Measurements from ENCODE around the gene TAS2R46.
"Not testable (repeated sequence)": the region's sequence is repeated elsewhere in the genome, so short reads cannot be mapped to it uniquely, and the experiment has no call there.

The TAS2R46 gene

DNA sequence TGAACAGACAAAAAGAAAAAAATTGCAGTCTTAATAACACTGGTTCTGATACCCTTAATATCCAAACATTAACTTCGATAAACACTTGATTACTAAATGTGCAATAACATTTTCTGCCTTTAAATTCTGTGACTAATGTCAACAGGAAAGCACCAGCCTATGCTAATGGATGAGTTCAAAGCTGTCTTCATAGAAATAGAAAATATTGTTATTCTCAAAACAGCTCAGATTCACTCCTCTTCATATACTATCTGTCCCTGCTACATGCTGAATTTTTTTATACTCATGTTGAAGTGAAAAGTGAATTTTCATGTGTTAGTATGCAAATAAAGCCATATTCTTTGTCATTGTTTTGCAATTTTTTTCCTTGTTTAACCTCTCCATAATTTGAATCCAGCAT, 16.2 kb upstream of the TAS2R46 start:
- Histone ChIP-seq H3K4me1 (ENCODE audit: control insufficient read depth in 5 of 5, insufficient read depth in 5 of 5, low read length in 5 of 5) (no peaks in the 10 kb centered on the region), H3K36me3 (ENCODE audit: control insufficient read depth in 5 of 5, insufficient read depth in 5 of 5, low read length in 5 of 5) (no peaks in the 10 kb centered on the region), H3K4me3 (ENCODE audit: low read depth in 1 of 5, low read length in 5 of 5) (no peak overlapping the region), H3K9me3 (ENCODE audit: control insufficient read depth in 5 of 5, low read length in 5 of 5) (peaks cover 0 to 6% (median 0%) of the 10 kb centered on the region in 5 donors), H3K27ac (ENCODE audit: low read depth, low read length) (no peak overlapping the region), H3K9ac (ENCODE audit: low read length in 5 of 5) (no peak overlapping the region), H3K27me3 (ENCODE audit: control insufficient read depth in 5 of 5, insufficient read depth in 4 of 5, low read length in 5 of 5) (no peaks in the 10 kb centered on the region)

- H3K27ac ChIP-seq (ENCODE audit: low read depth, low read length): no peak overlapping the region
- no peaks in the 10 kb centered on the region for H3K4me1 ChIP-seq (ENCODE audit: control insufficient read depth in 5 of 5, insufficient read depth in 5 of 5, low read length in 5 of 5)
- no peaks in the 10 kb centered on the region for H3K9me3 ChIP-seq (ENCODE audit: control insufficient read depth in 5 of 5, low read length in 5 of 5)
- H3K9ac ChIP-seq (ENCODE audit: low read length in 5 of 5): no peak overlapping the region
- H3K27me3 ChIP-seq (ENCODE audit: control insufficient read depth in 5 of 5, insufficient read depth in 4 of 5, low read length in 5 of 5): no peaks in the 10 kb centered on the region
- H3K4me3 ChIP-seq (ENCODE audit: low read depth in 1 of 5, low read length in 5 of 5): no peak overlapping the region
- no peaks in the 10 kb centered on the region for H3K36me3 ChIP-seq (ENCODE audit: control insufficient read depth in 5 of 5, insufficient read depth in 5 of 5, low read length in 5 of 5)
Measured at GRCh38 chr12:11075642-11076041, 13.5 kb upstream of the TAS2R46 start.

GRCh38 chr12:11071414-11071813, 9.3 kb upstream of the TAS2R46 start:
- no peaks in the 10 kb centered on the region for H3K9me3 ChIP-seq (ENCODE audit: control insufficient read depth in 5 of 5, low read length in 5 of 5)
- H3K36me3 ChIP-seq (ENCODE audit: control insufficient read depth in 5 of 5, insufficient read depth in 5 of 5, low read length in 5 of 5): no peaks in the 10 kb centered on the region

GRCh38 chr12:11070999-11071398, 8.9 kb upstream of the TAS2R46 start:
- no peak overlapping the region for H3K27ac ChIP-seq (ENCODE audit: low read depth, low read length)
- H3K9me3 ChIP-seq (ENCODE audit: control insufficient read depth in 5 of 5, low read length in 5 of 5): no peaks in the 10 kb centered on the region
- no peaks in the 10 kb centered on the region for H3K4me1 ChIP-seq (ENCODE audit: control insufficient read depth in 5 of 5, insufficient read depth in 5 of 5, low read length in 5 of 5)
- no peak overlapping the region for H3K9ac ChIP-seq (ENCODE audit: low read length in 5 of 5)
- no peaks in the 10 kb centered on the region for H3K36me3 ChIP-seq (ENCODE audit: control insufficient read depth in 5 of 5, insufficient read depth in 5 of 5, low read length in 5 of 5)
- H3K4me3 ChIP-seq (ENCODE audit: low read depth in 1 of 5, low read length in 5 of 5): no peak overlapping the region
- H3K27me3 ChIP-seq (ENCODE audit: control insufficient read depth in 5 of 5, insufficient read depth in 4 of 5, low read length in 5 of 5): no peaks in the 10 kb centered on the region

More at GRCh38 chr12:11071414-11071813, 9.3 kb upstream of the TAS2R46 start:
- no peak overlapping the region for H3K27ac ChIP-seq (ENCODE audit: low read depth, low read length)
- no peak overlapping the region for H3K9ac ChIP-seq (ENCODE audit: low read length in 5 of 5)
- H3K4me1 ChIP-seq (ENCODE audit: control insufficient read depth in 5 of 5, insufficient read depth in 5 of 5, low read length in 5 of 5): no peaks in the 10 kb centered on the region
- no peaks in the 10 kb centered on the region for H3K27me3 ChIP-seq (ENCODE audit: control insufficient read depth in 5 of 5, insufficient read depth in 4 of 5, low read length in 5 of 5)
- H3K4me3 ChIP-seq (ENCODE audit: low read depth in 1 of 5, low read length in 5 of 5): no peak overlapping the region

- H3K27me3 ChIP-seq (ENCODE audit: control insufficient read depth in 5 of 5, insufficient read depth in 4 of 5, low read length in 5 of 5): no peaks in the 10 kb centered on the region
- no peaks in the 10 kb centered on the region for H3K4me1 ChIP-seq (ENCODE audit: control insufficient read depth in 5 of 5, insufficient read depth in 5 of 5, low read length in 5 of 5)
- no peak overlapping the region for H3K9ac ChIP-seq (ENCODE audit: low read length in 5 of 5)
- no peaks in the 10 kb centered on the region for H3K9me3 ChIP-seq (ENCODE audit: control insufficient read depth in 5 of 5, low read length in 5 of 5)
- no peak overlapping the region for H3K27ac ChIP-seq (ENCODE audit: low read depth, low read length)
- no peak overlapping the region for H3K4me3 ChIP-seq (ENCODE audit: low read depth in 1 of 5, low read length in 5 of 5)
- no peaks in the 10 kb centered on the region for H3K36me3 ChIP-seq (ENCODE audit: control insufficient read depth in 5 of 5, insufficient read depth in 5 of 5, low read length in 5 of 5)
Measured at GRCh38 chr12:11069854-11070365, 7.8 kb upstream of the TAS2R46 start.

GRCh38 chr12:11067514-11067913, 5.4 kb upstream of the TAS2R46 start:
- Histone ChIP-seq H3K9ac (ENCODE audit: low read length in 5 of 5) (no peak overlapping the region), H3K36me3 (ENCODE audit: control insufficient read depth in 5 of 5, insufficient read depth in 5 of 5, low read length in 5 of 5) (no peaks in the 10 kb centered on the region), H3K27ac (ENCODE audit: low read depth, low read length) (no peak overlapping the region), H3K27me3 (ENCODE audit: control insufficient read depth in 5 of 5, insufficient read depth in 4 of 5, low read length in 5 of 5) (no peaks in the 10 kb centered on the region), H3K9me3 (ENCODE audit: control insufficient read depth in 5 of 5, low read length in 5 of 5) (no peaks in the 10 kb centered on the region), H3K4me1 (ENCODE audit: control insufficient read depth in 5 of 5, insufficient read depth in 5 of 5, low read length in 5 of 5) (no peaks in the 10 kb centered on the region), H3K4me3 (ENCODE audit: low read depth in 1 of 5, low read length in 5 of 5) (no peak overlapping the region)

- H3K4me1 ChIP-seq (ENCODE audit: control insufficient read depth in 5 of 5, insufficient read depth in 5 of 5, low read length in 5 of 5): no peaks in the 10 kb centered on the region
- no peaks in the 10 kb centered on the region for H3K27me3 ChIP-seq (ENCODE audit: control insufficient read depth in 5 of 5, insufficient read depth in 4 of 5, low read length in 5 of 5)
- H3K9ac ChIP-seq (ENCODE audit: low read length in 5 of 5): no peak overlapping the region
- no peak overlapping the region for H3K27ac ChIP-seq (ENCODE audit: low read depth, low read length)
- no peaks in the 10 kb centered on the region for H3K9me3 ChIP-seq (ENCODE audit: control insufficient read depth in 5 of 5, low read length in 5 of 5)
- H3K36me3 ChIP-seq (ENCODE audit: control insufficient read depth in 5 of 5, insufficient read depth in 5 of 5, low read length in 5 of 5): no peaks in the 10 kb centered on the region
- no peak overlapping the region for H3K4me3 ChIP-seq (ENCODE audit: low read depth in 1 of 5, low read length in 5 of 5)
Measured at GRCh38 chr12:11059784-11060183, 2.3 kb downstream of the TAS2R46 start.

DNA sequence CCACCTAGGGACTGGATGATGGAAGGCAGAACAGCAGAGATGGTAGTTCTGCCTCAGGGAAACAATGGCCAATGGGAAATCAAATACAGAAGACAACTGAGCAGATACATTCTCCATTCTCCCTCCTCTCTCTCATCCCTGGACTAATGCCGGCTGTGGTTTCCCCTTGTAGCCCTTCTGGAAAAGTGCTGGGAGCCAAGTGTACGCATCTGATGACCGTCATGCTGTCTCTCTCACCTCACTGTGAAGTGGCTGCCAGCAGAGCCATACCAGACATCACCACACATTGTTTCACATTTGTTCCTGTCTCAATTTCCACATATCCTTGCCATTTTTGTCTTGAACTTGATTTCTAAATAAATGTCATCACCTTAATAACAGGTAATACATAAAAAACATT, 3.1 kb downstream of the TAS2R46 start:
- Histone ChIP-seq H3K27ac (ENCODE audit: low read depth, low read length) (no peak overlapping the region), H3K27me3 (ENCODE audit: control insufficient read depth in 5 of 5, insufficient read depth in 4 of 5, low read length in 5 of 5) (no peaks in the 10 kb centered on the region), H3K4me1 (ENCODE audit: control insufficient read depth in 5 of 5, insufficient read depth in 5 of 5, low read length in 5 of 5) (no peaks in the 10 kb centered on the region), H3K4me3 (ENCODE audit: low read depth in 1 of 5, low read length in 5 of 5) (no peak overlapping the region), H3K9me3 (ENCODE audit: control insufficient read depth in 5 of 5, low read length in 5 of 5) (no peaks in the 10 kb centered on the region), H3K9ac (ENCODE audit: low read length in 5 of 5) (no peak overlapping the region), H3K36me3 (ENCODE audit: control insufficient read depth in 5 of 5, insufficient read depth in 5 of 5, low read length in 5 of 5) (no peaks in the 10 kb centered on the region)

DNA sequence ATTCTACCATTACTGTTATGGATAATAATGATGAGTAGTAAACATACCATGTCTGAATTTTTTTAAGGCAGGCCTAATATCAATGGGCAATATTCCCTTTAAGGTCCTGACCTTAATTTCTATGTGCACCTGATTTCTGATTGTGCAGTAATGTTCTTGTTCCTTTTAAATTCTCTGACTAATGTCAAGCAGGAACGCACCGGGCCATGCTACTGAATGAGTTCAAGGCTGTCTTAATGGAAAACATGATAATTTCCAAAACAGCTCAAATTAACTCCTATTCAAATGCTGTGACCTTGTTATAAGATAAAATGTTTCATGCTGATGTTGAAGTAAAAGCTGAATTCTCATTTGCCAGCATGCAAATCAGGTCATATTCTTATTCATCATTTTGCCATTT, 6.8 kb downstream of the TAS2R46 start:
- Histone ChIP-seq H3K9me3 (ENCODE audit: control insufficient read depth in 5 of 5, low read length in 5 of 5) (peaks cover 0 to 4% (median 0%) of the 10 kb centered on the region in 5 donors), H3K36me3 (ENCODE audit: control insufficient read depth in 5 of 5, insufficient read depth in 5 of 5, low read length in 5 of 5) (no peaks in the 10 kb centered on the region), H3K4me3 (ENCODE audit: low read depth in 1 of 5, low read length in 5 of 5) (no peak overlapping the region), H3K4me1 (ENCODE audit: control insufficient read depth in 5 of 5, insufficient read depth in 5 of 5, low read length in 5 of 5) (no peaks in the 10 kb centered on the region), H3K27me3 (ENCODE audit: control insufficient read depth in 5 of 5, insufficient read depth in 4 of 5, low read length in 5 of 5) (no peaks in the 10 kb centered on the region), H3K27ac (ENCODE audit: low read depth, low read length) (no peak overlapping the region), H3K9ac (ENCODE audit: low read length in 5 of 5) (no peak overlapping the region)

GRCh38 chr12:11049806-11050531, 12.1 kb downstream of the TAS2R46 start:
- not testable (repeated sequence) for H3K4me1 ChIP-seq (ENCODE audit: control insufficient read depth in 5 of 5, insufficient read depth in 5 of 5, low read length in 5 of 5); H3K9ac ChIP-seq (ENCODE audit: low read length in 5 of 5); H3K9me3 ChIP-seq (ENCODE audit: control insufficient read depth in 5 of 5, low read length in 5 of 5); H3K4me3 ChIP-seq (ENCODE audit: low read depth in 1 of 5, low read length in 5 of 5); H3K27me3 ChIP-seq (ENCODE audit: control insufficient read depth in 5 of 5, insufficient read depth in 4 of 5, low read length in 5 of 5); H3K27ac ChIP-seq (ENCODE audit: low read depth, low read length)
- H3K36me3 ChIP-seq (ENCODE audit: control insufficient read depth in 5 of 5, insufficient read depth in 5 of 5, low read length in 5 of 5): peaks cover under 1 to 11% (median 9%) of the 10 kb centered on the region in 5 donors
